ENCODE results near the gene SREBF1. TPM values are rescaled to one million over a fixed set of nuclear protein-coding genes. Genes with fewer than 3 reads are reported as not detected.

SREBF1 gene
- 53.0 and 99.3 TPM in 2 replicates for total RNA-seq

DNA sequence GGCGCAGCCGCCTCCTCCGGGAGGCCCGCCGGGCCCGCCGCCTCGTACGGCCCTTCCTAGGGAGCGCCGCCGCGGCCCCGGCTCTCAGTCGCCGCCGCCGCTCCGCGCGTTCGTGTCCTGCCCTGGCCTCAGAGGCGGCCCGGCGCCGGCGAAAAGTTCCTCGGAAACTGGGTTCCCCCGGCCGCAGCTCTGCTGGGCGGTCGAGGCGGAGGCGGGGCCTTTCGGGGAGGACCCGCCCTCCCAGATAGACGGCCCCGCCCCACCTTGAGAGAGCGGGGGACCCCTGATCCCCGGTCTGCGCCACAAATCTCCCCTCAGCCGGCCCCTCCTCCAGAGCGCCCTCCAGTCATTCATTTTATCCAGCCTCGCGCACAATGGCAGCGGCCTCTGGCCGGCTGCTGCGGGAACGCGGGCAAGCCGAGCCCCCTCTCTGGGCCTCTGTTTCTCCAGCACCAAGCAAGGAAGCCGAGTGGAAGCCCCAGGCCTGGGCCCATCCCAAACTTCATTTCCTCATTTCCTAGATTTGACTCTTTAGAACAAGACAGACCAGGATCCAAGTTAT, at the start of gene SREBF1:
Gene SREBF1, minus strand, starts transcription at position 169 of the 562 bp plus-strand sequence. CDS start 169 bp downstream, outside the sequence.

Other genes starting within 250 kb of the SREBF1 start
- 30.3 and 31.4 TPM in 2 replicates for gene PEMT, start 245.3 kb downstream of the SREBF1 start, total RNA-seq
- 6.2 and 31.5 TPM in 2 replicates for gene RAI1, start 155.5 kb downstream of the SREBF1 start, total RNA-seq
- gene TOM1L2, start 135.4 kb upstream of the SREBF1 start, total RNA-seq = 13.3 and 37.2 TPM in 2 replicates
- gene DRC3, start 135.9 kb upstream of the SREBF1 start, total RNA-seq = under 0.01 and 0.14 TPM in 2 replicates
- gene ATPAF2, start 202.2 kb upstream of the SREBF1 start, total RNA-seq = 9.9 and 14.6 TPM in 2 replicates
- gene GID4, start 202.4 kb upstream of the SREBF1 start, total RNA-seq = 9.9 and 15.9 TPM in 2 replicates